ENCODE measurements around the gene RFNG. TPM values are rescaled to one million over a fixed set of nuclear protein-coding genes. Genes with fewer than 3 reads are reported as not detected.

Gene RFNG
- total RNA-seq, 4 donors from 2014 or later: 22.5 to 66.9 (median 49.0) TPM

DNA sequence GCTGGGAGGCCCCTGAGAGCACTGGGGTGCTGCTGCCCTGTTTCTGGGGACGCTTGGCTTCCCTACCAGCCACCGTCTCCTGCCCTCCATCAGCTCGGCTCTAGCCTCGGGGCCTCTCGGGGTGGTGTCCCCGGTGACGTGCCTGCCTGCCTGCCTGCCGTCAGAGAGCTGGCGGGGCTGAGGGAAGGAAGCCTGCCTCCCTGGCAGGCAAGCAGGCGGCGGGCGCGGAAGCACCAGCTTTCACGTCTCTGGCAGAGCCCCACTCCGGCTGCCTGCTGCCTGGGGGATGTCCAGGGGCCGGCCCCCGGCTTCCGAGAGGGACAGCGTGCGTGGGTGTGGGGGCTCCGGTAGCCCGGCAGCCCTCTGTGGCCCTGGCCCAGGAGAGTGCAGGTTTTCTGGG, 38.3 kb downstream of the RFNG start:
- TF ChIP-seq CTCF (IDR thresholded peaks at IDR 0.05; ENCODE audit: low read depth): no peak

GRCh38 chr17:82012640-82013295, 38.8 kb downstream of the RFNG start:
- TF ChIP-seq CTCF (IDR thresholded peaks at IDR 0.05; ENCODE audit: low read depth): no peak

DNA sequence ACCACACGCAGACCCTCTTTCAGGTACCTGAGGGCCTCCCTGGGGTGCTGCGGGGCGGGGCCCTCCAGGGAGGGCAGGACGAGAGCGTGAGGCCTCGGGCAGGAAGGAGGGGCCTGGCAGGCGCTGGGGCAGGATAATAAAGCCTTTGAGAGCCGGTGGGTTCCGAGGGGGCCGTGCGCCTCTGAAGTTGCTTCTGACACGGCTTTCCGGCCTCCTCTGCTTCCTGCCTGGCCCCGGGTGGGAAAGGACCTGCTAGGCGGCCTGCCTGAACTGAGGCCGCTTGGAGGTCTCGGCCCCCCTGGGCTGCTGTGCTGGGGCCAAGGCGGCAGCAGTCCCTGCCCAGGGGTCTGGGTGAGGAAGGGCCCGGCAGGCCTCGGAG, 39.4 kb downstream of the RFNG start:
- TF ChIP-seq CTCF (IDR thresholded peaks at IDR 0.05; ENCODE audit: low read depth): no peak

- TF ChIP-seq CTCF (IDR thresholded peaks at IDR 0.05; ENCODE audit: low read depth): no peak
Measured at GRCh38 chr17:82011617-82012187, 39.9 kb downstream of the RFNG start.

DNA sequence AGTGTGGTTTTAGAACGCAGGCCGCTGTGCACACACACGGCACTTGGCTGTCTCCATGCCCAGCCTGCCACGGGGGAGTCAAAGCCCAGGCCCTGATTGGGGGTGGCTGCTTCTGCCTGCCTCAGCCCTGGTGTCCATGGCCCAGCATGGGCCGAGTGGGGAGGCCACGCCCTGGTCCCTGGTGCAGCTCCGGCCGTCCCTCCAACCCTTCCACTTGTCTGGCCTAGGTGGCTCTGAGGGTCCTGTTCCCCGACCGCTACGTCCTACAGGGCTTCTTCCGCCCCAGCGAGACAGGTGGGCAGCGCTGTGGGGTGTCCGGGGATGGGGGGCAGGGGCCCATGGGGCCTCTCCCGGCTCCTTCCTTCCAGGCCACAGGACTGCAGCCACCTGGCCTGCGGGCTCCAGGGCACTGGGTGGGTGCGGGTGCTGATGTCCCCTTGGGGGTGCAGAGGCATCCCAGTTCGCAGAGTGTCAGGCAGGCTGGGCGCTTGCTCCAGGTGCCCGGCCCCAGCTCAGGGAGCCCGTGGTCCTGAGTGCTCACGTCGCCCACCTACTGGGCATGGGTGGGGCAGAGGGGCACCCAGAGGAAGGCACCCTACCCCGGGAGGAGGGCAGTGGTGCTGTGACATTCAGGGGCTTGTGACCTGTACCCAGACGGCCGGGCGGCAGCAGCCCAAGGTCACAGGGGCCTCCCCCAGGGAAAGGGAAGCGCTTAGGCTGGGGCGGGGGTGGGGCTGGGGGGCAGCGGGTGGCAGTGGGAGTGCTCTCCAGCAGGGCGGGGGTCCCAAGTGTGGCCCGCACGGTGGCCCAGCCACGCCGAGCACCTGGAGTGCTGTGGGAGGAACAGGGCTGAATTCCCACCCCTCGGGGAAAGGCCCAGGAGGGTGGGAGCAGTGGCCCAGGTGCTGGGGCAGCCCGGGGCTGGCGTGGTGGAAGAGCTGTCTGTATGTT, 40.8 kb downstream of the RFNG start:
- no peak for TF ChIP-seq CTCF (IDR thresholded peaks at IDR 0.05; ENCODE audit: low read depth)

DNA sequence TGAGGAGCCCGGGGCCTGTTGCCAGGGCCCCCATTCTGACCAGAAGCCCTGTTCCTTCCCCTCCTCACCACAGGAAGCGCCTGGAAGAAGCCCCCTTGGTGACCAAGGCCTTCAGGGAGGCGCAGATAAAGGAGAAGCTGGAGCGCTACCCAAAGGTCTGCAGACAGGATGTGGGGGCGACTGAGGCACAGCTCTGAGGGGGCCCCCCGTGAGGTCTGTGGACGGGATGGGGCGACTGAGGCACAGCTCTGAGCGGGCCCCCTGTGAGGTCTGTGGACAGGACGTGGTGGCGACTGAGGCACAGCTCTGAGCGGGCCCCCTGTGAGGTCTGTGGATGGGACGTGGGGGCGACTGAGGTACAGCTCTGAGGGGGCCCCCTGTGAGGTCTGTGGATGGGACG, 42.2 kb downstream of the RFNG start:
- no peak for TF ChIP-seq CTCF (IDR thresholded peaks at IDR 0.05; ENCODE audit: low read depth)

DNA sequence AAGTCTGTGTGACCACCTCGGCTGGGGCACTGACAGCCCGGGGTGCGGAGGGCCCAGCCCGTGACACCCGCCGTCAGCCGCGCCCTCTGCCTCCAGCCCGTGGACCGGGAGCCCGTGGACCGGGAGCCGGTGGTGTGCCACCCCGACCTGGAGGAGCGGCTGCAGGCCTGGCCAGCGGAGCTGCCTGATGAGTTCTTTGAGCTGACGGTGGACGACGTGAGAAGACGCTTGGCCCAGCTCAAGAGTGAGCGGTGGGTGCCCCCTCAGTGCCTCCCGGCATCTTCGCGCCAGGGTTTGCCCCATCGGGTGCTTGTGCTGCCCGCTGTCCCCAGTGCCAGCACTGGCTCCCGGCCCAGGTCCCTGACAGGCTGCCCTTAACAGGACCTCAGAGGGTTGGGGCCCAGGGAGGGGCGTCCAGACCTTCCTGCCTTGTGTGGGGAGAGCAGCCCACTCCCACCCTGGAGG, 42.6 kb downstream of the RFNG start:
- no peak for TF ChIP-seq CTCF (IDR thresholded peaks at IDR 0.05; ENCODE audit: low read depth)
